Measurements from ENCODE around the gene ORAI3.

ORAI3 gene

GRCh38 chr16:30971298-30971697, 22.4 kb downstream of the ORAI3 start:
- Histone ChIP-seq H3K27me3 (ENCODE audit: control insufficient read depth in 1 of 2, insufficient read depth in 2 of 2, low read length in 2 of 2) (no peaks in the 10 kb centered on the region), H3K36me3 (ENCODE audit: control insufficient read depth in 1 of 2, insufficient read depth in 2 of 2, low read length in 2 of 2) (peaks cover 43 to 74% of the 10 kb centered on the region in 2 donors), H3K4me1 (ENCODE audit: control insufficient read depth in 1 of 2, insufficient read depth in 2 of 2, low read length in 2 of 2) (no peaks in the 10 kb centered on the region), H3K9me3 (ENCODE audit: control insufficient read depth in 1 of 2, low read length in 2 of 2) (no peaks in the 10 kb centered on the region), H3K4me3 (ENCODE audit: low read depth in 1 of 2, low read length in 2 of 2) (no peak overlapping the region), H3K9ac (ENCODE audit: low read depth in 1 of 2, low read length in 2 of 2) (no peak overlapping the region), H3K27ac (ENCODE audit: low read depth, low read length) (no peak overlapping the region)

GRCh38 chr16:30972872-30973271, 24.0 kb downstream of the ORAI3 start:
- Histone ChIP-seq H3K4me3 (ENCODE audit: low read depth in 1 of 2, low read length in 2 of 2) (no peak overlapping the region), H3K27ac (ENCODE audit: low read depth, low read length) (no peak overlapping the region), H3K9ac (ENCODE audit: low read depth in 1 of 2, low read length in 2 of 2) (no peak overlapping the region), H3K27me3 (ENCODE audit: control insufficient read depth in 1 of 2, insufficient read depth in 2 of 2, low read length in 2 of 2) (no peaks in the 10 kb centered on the region), H3K4me1 (ENCODE audit: control insufficient read depth in 1 of 2, insufficient read depth in 2 of 2, low read length in 2 of 2) (no peaks in the 10 kb centered on the region), H3K9me3 (ENCODE audit: control insufficient read depth in 1 of 2, low read length in 2 of 2) (no peaks in the 10 kb centered on the region), H3K36me3 (ENCODE audit: control insufficient read depth in 1 of 2, insufficient read depth in 2 of 2, low read length in 2 of 2) (peaks cover 35 to 74% of the 10 kb centered on the region in 2 donors)

GRCh38 chr16:30974348-30974747, 25.5 kb downstream of the ORAI3 start:
- Histone ChIP-seq H3K36me3 (ENCODE audit: control insufficient read depth in 1 of 2, insufficient read depth in 2 of 2, low read length in 2 of 2) (peaks cover 34 to 76% of the 10 kb centered on the region in 2 donors), H3K4me1 (ENCODE audit: control insufficient read depth in 1 of 2, insufficient read depth in 2 of 2, low read length in 2 of 2) (no peaks in the 10 kb centered on the region), H3K9me3 (ENCODE audit: control insufficient read depth in 1 of 2, low read length in 2 of 2) (no peaks in the 10 kb centered on the region), H3K27ac (ENCODE audit: low read depth, low read length) (no peak overlapping the region), H3K27me3 (ENCODE audit: control insufficient read depth in 1 of 2, insufficient read depth in 2 of 2, low read length in 2 of 2) (no peaks in the 10 kb centered on the region), H3K4me3 (ENCODE audit: low read depth in 1 of 2, low read length in 2 of 2) (no peak overlapping the region), H3K9ac (ENCODE audit: low read depth in 1 of 2, low read length in 2 of 2) (no peak overlapping the region)

GRCh38 chr16:30976486-30976885, 27.6 kb downstream of the ORAI3 start:
- Histone ChIP-seq H3K27me3 (ENCODE audit: control insufficient read depth in 1 of 2, insufficient read depth in 2 of 2, low read length in 2 of 2) (no peaks in the 10 kb centered on the region), H3K27ac (ENCODE audit: low read depth, low read length) (no peak overlapping the region), H3K9me3 (ENCODE audit: control insufficient read depth in 1 of 2, low read length in 2 of 2) (no peaks in the 10 kb centered on the region), H3K9ac (ENCODE audit: low read depth in 1 of 2, low read length in 2 of 2) (no peak overlapping the region), H3K4me1 (ENCODE audit: control insufficient read depth in 1 of 2, insufficient read depth in 2 of 2, low read length in 2 of 2) (no peaks in the 10 kb centered on the region), H3K36me3 (ENCODE audit: control insufficient read depth in 1 of 2, insufficient read depth in 2 of 2, low read length in 2 of 2) (peaks cover 28 to 77% of the 10 kb centered on the region in 2 donors), H3K4me3 (ENCODE audit: low read depth in 1 of 2, low read length in 2 of 2) (no peak overlapping the region)

- Histone ChIP-seq H3K4me1 (ENCODE audit: control insufficient read depth in 1 of 2, insufficient read depth in 2 of 2, low read length in 2 of 2) (no peaks in the 10 kb centered on the region), H3K36me3 (ENCODE audit: control insufficient read depth in 1 of 2, insufficient read depth in 2 of 2, low read length in 2 of 2) (peaks cover 23 to 74% of the 10 kb centered on the region in 2 donors), H3K27ac (ENCODE audit: low read depth, low read length) (no peak overlapping the region), H3K27me3 (ENCODE audit: control insufficient read depth in 1 of 2, insufficient read depth in 2 of 2, low read length in 2 of 2) (no peaks in the 10 kb centered on the region), H3K9me3 (ENCODE audit: control insufficient read depth in 1 of 2, low read length in 2 of 2) (no peaks in the 10 kb centered on the region), H3K4me3 (ENCODE audit: low read depth in 1 of 2, low read length in 2 of 2) (no peak overlapping the region), H3K9ac (ENCODE audit: low read depth in 1 of 2, low read length in 2 of 2) (no peak overlapping the region)
Observed at GRCh38 chr16:30977502-30977901, 28.6 kb downstream of the ORAI3 start.

- no peaks in the 10 kb centered on the region for H3K27me3 ChIP-seq (ENCODE audit: control insufficient read depth in 1 of 2, insufficient read depth in 2 of 2, low read length in 2 of 2)
- no peak overlapping the region for H3K27ac ChIP-seq (ENCODE audit: low read depth, low read length)
- no peak overlapping the region for H3K9ac ChIP-seq (ENCODE audit: low read depth in 1 of 2, low read length in 2 of 2)
- peaks cover 16 to 72% of the 10 kb centered on the region in 2 donors for H3K36me3 ChIP-seq (ENCODE audit: control insufficient read depth in 1 of 2, insufficient read depth in 2 of 2, low read length in 2 of 2)
- H3K4me1 ChIP-seq (ENCODE audit: control insufficient read depth in 1 of 2, insufficient read depth in 2 of 2, low read length in 2 of 2) = no peaks in the 10 kb centered on the region
- H3K9me3 ChIP-seq (ENCODE audit: control insufficient read depth in 1 of 2, low read length in 2 of 2) = no peaks in the 10 kb centered on the region
- H3K4me3 ChIP-seq (ENCODE audit: low read depth in 1 of 2, low read length in 2 of 2) = no peak overlapping the region
Observed at GRCh38 chr16:30979170-30980022, 30.5 kb downstream of the ORAI3 start.

- no peaks in the 10 kb centered on the region for H3K27me3 ChIP-seq (ENCODE audit: control insufficient read depth in 1 of 2, insufficient read depth in 2 of 2, low read length in 2 of 2)
- no peaks in the 10 kb centered on the region for H3K4me1 ChIP-seq (ENCODE audit: control insufficient read depth in 1 of 2, insufficient read depth in 2 of 2, low read length in 2 of 2)
- no peak overlapping the region for H3K4me3 ChIP-seq (ENCODE audit: low read depth in 1 of 2, low read length in 2 of 2)
- peaks cover 16 to 72% of the 10 kb centered on the region in 2 donors for H3K36me3 ChIP-seq (ENCODE audit: control insufficient read depth in 1 of 2, insufficient read depth in 2 of 2, low read length in 2 of 2)
- no peak overlapping the region for H3K27ac ChIP-seq (ENCODE audit: low read depth, low read length)
- H3K9me3 ChIP-seq (ENCODE audit: control insufficient read depth in 1 of 2, low read length in 2 of 2) = no peaks in the 10 kb centered on the region
- H3K9ac ChIP-seq (ENCODE audit: low read depth in 1 of 2, low read length in 2 of 2) = no peak overlapping the region
Observed at GRCh38 chr16:30980023-30980371, 31.1 kb downstream of the ORAI3 start.

GRCh38 chr16:30980434-30980833, 31.6 kb downstream of the ORAI3 start:
- no peaks in the 10 kb centered on the region for H3K9me3 ChIP-seq (ENCODE audit: control insufficient read depth in 1 of 2, low read length in 2 of 2)
- H3K9ac ChIP-seq (ENCODE audit: low read depth in 1 of 2, low read length in 2 of 2) = no peak overlapping the region
- H3K27ac ChIP-seq (ENCODE audit: low read depth, low read length) = no peak overlapping the region
- peaks cover 2 to 4% of the 10 kb centered on the region in 2 donors for H3K4me1 ChIP-seq (ENCODE audit: control insufficient read depth in 1 of 2, insufficient read depth in 2 of 2, low read length in 2 of 2)
- no peak overlapping the region for H3K4me3 ChIP-seq (ENCODE audit: low read depth in 1 of 2, low read length in 2 of 2)
- H3K27me3 ChIP-seq (ENCODE audit: control insufficient read depth in 1 of 2, insufficient read depth in 2 of 2, low read length in 2 of 2) = no peaks in the 10 kb centered on the region
- peaks cover 16 to 70% of the 10 kb centered on the region in 2 donors for H3K36me3 ChIP-seq (ENCODE audit: control insufficient read depth in 1 of 2, insufficient read depth in 2 of 2, low read length in 2 of 2)

- H3K9me3 ChIP-seq (ENCODE audit: control insufficient read depth in 1 of 2, low read length in 2 of 2) = no peaks in the 10 kb centered on the region
- H3K27me3 ChIP-seq (ENCODE audit: control insufficient read depth in 1 of 2, insufficient read depth in 2 of 2, low read length in 2 of 2) = no peaks in the 10 kb centered on the region
- H3K36me3 ChIP-seq (ENCODE audit: control insufficient read depth in 1 of 2, insufficient read depth in 2 of 2, low read length in 2 of 2) = peaks cover 16 to 65% of the 10 kb centered on the region in 2 donors
- H3K4me3 ChIP-seq (ENCODE audit: low read depth in 1 of 2, low read length in 2 of 2) = no peak overlapping the region
- no peak overlapping the region for H3K9ac ChIP-seq (ENCODE audit: low read depth in 1 of 2, low read length in 2 of 2)
- no peak overlapping the region for H3K27ac ChIP-seq (ENCODE audit: low read depth, low read length)
- H3K4me1 ChIP-seq (ENCODE audit: control insufficient read depth in 1 of 2, insufficient read depth in 2 of 2, low read length in 2 of 2) = peaks cover 8 to 9% of the 10 kb centered on the region in 2 donors
Observed at GRCh38 chr16:30980959-30981358, 32.1 kb downstream of the ORAI3 start.

- no peak overlapping the region for H3K27ac ChIP-seq (ENCODE audit: low read depth, low read length)
Observed at GRCh38 chr16:30982548-30983288, 33.9 kb downstream of the ORAI3 start.

More at GRCh38 chr16:30982548-30983288, 33.9 kb downstream of the ORAI3 start:
- Histone ChIP-seq H3K9me3 (ENCODE audit: control insufficient read depth in 1 of 2, low read length in 2 of 2) (no peaks in the 10 kb centered on the region), H3K36me3 (ENCODE audit: control insufficient read depth in 1 of 2, insufficient read depth in 2 of 2, low read length in 2 of 2) (peaks cover 16 to 48% of the 10 kb centered on the region in 2 donors), H3K9ac (ENCODE audit: low read depth in 1 of 2, low read length in 2 of 2) (no peak overlapping the region), H3K4me3 (ENCODE audit: low read depth in 1 of 2, low read length in 2 of 2) (no peak overlapping the region), H3K4me1 (ENCODE audit: control insufficient read depth in 1 of 2, insufficient read depth in 2 of 2, low read length in 2 of 2) (peaks cover 9 to 11% of the 10 kb centered on the region in 2 donors), H3K27me3 (ENCODE audit: control insufficient read depth in 1 of 2, insufficient read depth in 2 of 2, low read length in 2 of 2) (no peaks in the 10 kb centered on the region)
